ENCODE measurements around the gene FARSA.
A peak's percentile ranks its signal among the peaks of the same experiment; 100 is the strongest.
"Not testable (repeated sequence)": the region's sequence is repeated elsewhere in the genome, so short reads cannot be mapped to it uniquely, and the experiment has no call there.

Gene FARSA

GRCh38 chr19:12932392-12933286 is 872 bp downstream of the FARSA start:
- peak overlapping the region; percentile 100 for H3K4me3 ChIP-seq (ENCODE audit: low read depth, low read length)
- DNase-seq (ENCODE audit: low read depth): no peak
- TF ChIP-seq CTCF (conservative IDR thresholded peaks at IDR 0.05; ENCODE audit: low read depth, low read length): no peak

GRCh38 chr19:12930002-12930645 is 3.4 kb downstream of the FARSA start:
- H3K4me3 ChIP-seq (ENCODE audit: low read depth, low read length): no peak overlapping the region
- DNase-seq (ENCODE audit: low read depth): no peak
- no peak for TF ChIP-seq CTCF (conservative IDR thresholded peaks at IDR 0.05; ENCODE audit: low read depth, low read length)

- H3K4me3 ChIP-seq (ENCODE audit: low read depth, low read length): no peak overlapping the region
- DNase-seq (ENCODE audit: low read depth): no peak
- TF ChIP-seq CTCF (conservative IDR thresholded peaks at IDR 0.05; ENCODE audit: low read depth, low read length): no peak
Measured at GRCh38 chr19:12924621-12925310, 8.7 kb downstream of the FARSA start.

DNA sequence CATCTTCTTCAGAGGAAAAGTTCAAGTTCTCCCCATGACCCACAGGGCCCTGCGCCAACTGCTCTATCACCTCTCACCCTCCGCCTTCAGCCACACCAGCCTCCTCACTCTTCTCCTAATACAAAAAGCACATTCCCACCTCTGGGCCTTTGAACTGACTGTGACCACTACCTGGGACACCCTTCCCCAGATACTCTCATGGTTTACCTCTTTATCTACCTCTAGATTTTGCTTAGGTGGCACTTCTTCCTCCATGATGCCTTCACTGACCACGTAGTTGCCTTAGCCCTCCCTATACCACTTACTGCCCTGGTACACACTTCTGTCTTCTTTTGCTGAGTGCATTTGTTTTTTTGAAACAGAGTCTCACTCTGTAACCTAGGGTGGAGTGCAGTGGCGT is 10.6 kb downstream of the FARSA start:
- no peak for DNase-seq (ENCODE audit: low read depth)
- no peak for TF ChIP-seq CTCF (conservative IDR thresholded peaks at IDR 0.05; ENCODE audit: low read depth, low read length)
- no peak overlapping the region for H3K4me3 ChIP-seq (ENCODE audit: low read depth, low read length)

- no peak for TF ChIP-seq CTCF (conservative IDR thresholded peaks at IDR 0.05; ENCODE audit: low read depth, low read length)
- DNase-seq (ENCODE audit: low read depth): no peak
- no peak overlapping the region for H3K4me3 ChIP-seq (ENCODE audit: low read depth, low read length)
Measured at GRCh38 chr19:12921047-12921446, 12.5 kb downstream of the FARSA start.

GRCh38 chr19:12918253-12918652 is 15.3 kb downstream of the FARSA start:
- no peak for TF ChIP-seq CTCF (conservative IDR thresholded peaks at IDR 0.05; ENCODE audit: low read depth, low read length)
- DNase-seq (ENCODE audit: low read depth): no peak
- H3K4me3 ChIP-seq (ENCODE audit: low read depth, low read length): no peak overlapping the region

DNA sequence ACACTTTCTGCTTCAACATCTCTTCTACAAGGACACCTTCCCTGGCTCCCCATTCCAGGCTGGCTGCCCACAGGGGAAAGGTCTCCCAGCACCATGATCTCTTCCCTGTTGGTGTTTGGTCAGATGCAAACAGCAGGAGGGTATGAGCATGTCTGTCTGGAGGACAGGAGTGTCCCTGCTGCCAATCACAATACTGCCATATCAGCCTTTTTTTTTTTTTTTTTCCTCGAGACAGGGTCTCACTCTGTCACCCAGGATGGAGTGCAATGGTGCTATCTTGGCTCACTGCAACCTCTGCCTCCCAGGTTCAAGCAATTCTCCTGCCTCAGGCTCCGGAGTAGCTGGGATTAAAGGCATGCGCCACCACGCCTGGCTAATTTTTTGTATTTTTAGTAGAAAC is 17.7 kb downstream of the FARSA start:
- DNase-seq (ENCODE audit: low read depth); H3K4me3 ChIP-seq (ENCODE audit: low read depth, low read length): not testable (repeated sequence)
